ENCODE data around the gene SIVA1.
A peak's percentile ranks its signal among the peaks of the same experiment; 100 is the strongest.

SIVA1 gene

GRCh38 chr14:104795781-104796686 lies 43.1 kb downstream of the SIVA1 start:
- no peak for FAIRE-seq
- DNase-seq (ENCODE audit: low spot score): no peak

- DNase-seq (ENCODE audit: low spot score) (no peak), FAIRE-seq (no peak)
Measured at GRCh38 chr14:104796687-104797081, 43.7 kb downstream of the SIVA1 start.

- FAIRE-seq (no peak), DNase-seq (ENCODE audit: low spot score) (no peak)
Measured at GRCh38 chr14:104797115-104798044, 44.4 kb downstream of the SIVA1 start.

- DNase-seq (ENCODE audit: low spot score) (no peak), FAIRE-seq (no peak)
Measured at GRCh38 chr14:104798300-104799243, 45.6 kb downstream of the SIVA1 start.

- DNase-seq (ENCODE audit: low spot score): no peak
- FAIRE-seq: no peak
Measured at GRCh38 chr14:104799244-104800014, 46.5 kb downstream of the SIVA1 start.

GRCh38 chr14:104800015-104800770 lies 47.2 kb downstream of the SIVA1 start:
- DNase-seq (ENCODE audit: low spot score): peak; percentile 8
- no peak for FAIRE-seq

GRCh38 chr14:104800771-104801519 lies 48.0 kb downstream of the SIVA1 start, which contains the start of gene ZBTB42:
Gene ZBTB42, plus strand, starts transcription at chr14:104801101. Its CDS starts 97 bp downstream, at chr14:104801198.
- DNase-seq (ENCODE audit: low spot score) (peak; percentile 10), FAIRE-seq (no peak)

- FAIRE-seq (no peak), DNase-seq (ENCODE audit: low spot score) (no peak)
Measured at GRCh38 chr14:104801520-104802393, 48.8 kb downstream of the SIVA1 start.

- no peak for DNase-seq (ENCODE audit: low spot score)
- FAIRE-seq: no peak
Measured at GRCh38 chr14:104802394-104803184, 49.6 kb downstream of the SIVA1 start.

- no peak for FAIRE-seq
- peak; percentile 8 for DNase-seq (ENCODE audit: low spot score)
Measured at GRCh38 chr14:104803280-104803911, 50.4 kb downstream of the SIVA1 start.

GRCh38 chr14:104803912-104804410 lies 51.0 kb downstream of the SIVA1 start:
- no peak for FAIRE-seq
- no peak for DNase-seq (ENCODE audit: low spot score)

GRCh38 chr14:104804481-104805325 lies 51.8 kb downstream of the SIVA1 start:
- DNase-seq (ENCODE audit: low spot score): no peak
- no peak for FAIRE-seq

GRCh38 chr14:104805326-104805678 lies 52.4 kb downstream of the SIVA1 start:
- FAIRE-seq (no peak), DNase-seq (ENCODE audit: low spot score) (peak; percentile 55)

GRCh38 chr14:104805941-104806624 lies 53.1 kb downstream of the SIVA1 start:
- no peak for FAIRE-seq
- DNase-seq (ENCODE audit: low spot score): no peak
